ENCODE results near the gene WDR41.

WDR41 gene

DNA sequence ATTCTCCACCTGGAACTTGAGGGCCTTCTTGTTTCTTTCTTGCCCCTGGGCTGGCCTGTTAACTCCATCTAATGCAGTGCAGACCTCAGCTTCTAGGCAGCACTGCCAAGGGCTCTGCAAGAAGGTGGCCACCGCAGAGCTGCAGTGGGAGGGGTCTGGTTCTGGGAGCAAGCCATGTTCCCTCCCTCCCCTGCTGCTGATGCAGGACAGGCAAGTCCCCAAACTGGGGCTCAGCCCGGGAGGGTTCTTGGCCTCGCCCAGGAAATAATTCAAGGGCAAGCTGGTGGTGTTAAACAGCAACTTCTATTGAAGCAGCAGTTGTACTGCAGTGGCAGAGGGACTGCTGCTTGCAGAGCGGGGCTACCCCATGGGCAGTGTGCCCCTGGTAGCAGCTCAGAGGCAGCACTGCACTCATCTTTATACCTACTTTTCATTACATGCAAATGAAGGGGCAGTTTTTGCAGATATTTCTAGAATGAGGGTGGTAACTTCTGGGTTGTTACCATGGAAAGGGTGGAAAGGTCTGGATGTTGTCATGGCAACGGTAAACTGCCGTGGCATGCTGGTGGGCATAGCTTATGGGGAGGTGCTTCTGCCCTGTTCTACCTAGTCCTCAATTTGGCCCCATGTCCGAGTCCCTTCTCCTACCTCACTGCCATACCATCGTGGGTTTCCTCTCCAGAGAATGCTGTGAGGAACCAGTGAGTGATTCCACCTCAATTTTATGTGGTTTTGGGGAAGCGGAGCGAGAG is 82.1 kb downstream of the WDR41 start:
- TF ChIP-seq, protein P1, sequence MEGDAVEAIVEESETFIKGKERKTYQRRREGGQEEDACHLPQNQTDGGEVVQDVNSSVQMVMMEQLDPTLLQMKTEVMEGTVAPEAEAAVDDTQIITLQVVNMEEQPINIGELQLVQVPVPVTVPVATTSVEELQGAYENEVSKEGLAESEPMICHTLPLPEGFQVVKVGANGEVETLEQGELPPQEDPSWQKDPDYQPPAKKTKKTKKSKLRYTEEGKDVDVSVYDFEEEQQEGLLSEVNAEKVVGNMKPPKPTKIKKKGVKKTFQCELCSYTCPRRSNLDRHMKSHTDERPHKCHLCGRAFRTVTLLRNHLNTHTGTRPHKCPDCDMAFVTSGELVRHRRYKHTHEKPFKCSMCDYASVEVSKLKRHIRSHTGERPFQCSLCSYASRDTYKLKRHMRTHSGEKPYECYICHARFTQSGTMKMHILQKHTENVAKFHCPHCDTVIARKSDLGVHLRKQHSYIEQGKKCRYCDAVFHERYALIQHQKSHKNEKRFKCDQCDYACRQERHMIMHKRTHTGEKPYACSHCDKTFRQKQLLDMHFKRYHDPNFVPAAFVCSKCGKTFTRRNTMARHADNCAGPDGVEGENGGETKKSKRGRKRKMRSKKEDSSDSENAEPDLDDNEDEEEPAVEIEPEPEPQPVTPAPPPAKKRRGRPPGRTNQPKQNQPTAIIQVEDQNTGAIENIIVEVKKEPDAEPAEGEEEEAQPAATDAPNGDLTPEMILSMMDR (IDR thresholded peaks at IDR 0.05; ENCODE audit: low read length, missing control alignments), result no peak
- DNase-seq (ENCODE audit: low read depth), result no peak
- H3K4me3 ChIP-seq (replicated peaks; ENCODE audit: low read depth, low read length), result no peak overlapping the region

DNA sequence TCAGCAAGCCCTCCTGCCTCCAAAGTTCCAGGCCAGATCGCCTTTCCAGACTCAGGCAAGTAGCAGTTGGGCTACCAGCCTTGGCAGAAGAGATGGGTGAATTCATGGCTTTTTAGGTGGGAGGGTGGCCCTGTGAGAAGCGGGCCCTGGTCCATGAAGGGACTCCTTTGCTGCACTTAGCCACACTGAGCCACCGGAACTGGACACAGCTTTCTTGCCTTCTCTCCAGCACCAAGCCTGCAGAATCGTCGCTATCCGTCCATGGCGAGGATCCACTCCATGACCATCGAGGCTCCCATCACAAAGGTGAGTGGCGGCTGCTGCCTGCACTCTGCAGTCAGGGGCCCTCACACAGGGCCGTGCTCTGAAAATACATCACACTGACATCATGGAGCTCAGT is 85.0 kb downstream of the WDR41 start:
- TF ChIP-seq, protein P1 (IDR thresholded peaks at IDR 0.05; ENCODE audit: low read length, missing control alignments), result no peak
- DNase-seq (ENCODE audit: low read depth), result no peak
- H3K4me3 ChIP-seq (replicated peaks; ENCODE audit: low read depth, low read length), result no peak overlapping the region

DNA sequence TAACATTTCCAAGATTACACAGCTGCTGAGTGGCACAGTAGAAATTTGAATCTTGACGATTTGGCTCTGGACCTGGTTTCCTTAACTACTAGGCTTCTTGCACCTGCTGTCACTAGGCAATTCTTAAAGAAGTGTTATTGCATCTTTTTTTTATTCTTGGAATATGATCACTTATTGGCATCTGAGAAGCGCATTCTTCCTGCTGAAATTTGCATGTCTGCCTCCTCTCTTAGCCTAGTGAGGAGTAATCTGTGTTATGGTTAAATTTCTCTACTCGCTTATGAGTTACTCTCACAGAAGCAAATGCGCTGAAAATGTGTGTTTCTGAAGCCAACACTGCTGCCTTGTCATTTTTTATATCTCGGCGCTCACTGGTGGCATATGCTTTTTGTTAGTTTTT is 89.3 kb downstream of the WDR41 start:
- no peak for DNase-seq (ENCODE audit: low read depth)
- TF ChIP-seq, protein P1 (IDR thresholded peaks at IDR 0.05; ENCODE audit: low read length, missing control alignments), result no peak
- no peak overlapping the region for H3K4me3 ChIP-seq (replicated peaks; ENCODE audit: low read depth, low read length)

DNA sequence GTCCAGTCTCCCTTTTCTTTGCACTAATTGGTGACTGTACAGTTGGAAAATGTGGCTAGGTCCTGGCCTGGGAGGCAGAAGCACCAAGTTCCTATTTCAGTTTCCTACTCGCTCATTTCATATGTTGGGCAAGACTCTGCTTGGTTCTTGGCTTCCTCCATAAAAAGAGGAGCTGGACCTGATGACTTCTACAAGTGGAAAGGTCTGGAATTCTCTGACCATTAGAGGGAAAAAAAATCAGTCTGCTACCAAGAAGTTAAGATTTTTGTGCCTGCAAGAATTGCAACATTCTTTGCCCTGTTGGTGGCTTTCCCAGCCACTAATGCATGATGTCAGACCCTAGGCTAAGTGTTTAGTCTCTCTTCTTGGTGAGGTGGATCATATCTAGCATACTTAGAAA is 91.5 kb downstream of the WDR41 start:
- DNase-seq (ENCODE audit: low read depth), result no peak
- TF ChIP-seq, protein P1 (IDR thresholded peaks at IDR 0.05; ENCODE audit: low read length, missing control alignments), result no peak
- no peak overlapping the region for H3K4me3 ChIP-seq (replicated peaks; ENCODE audit: low read depth, low read length)

DNA sequence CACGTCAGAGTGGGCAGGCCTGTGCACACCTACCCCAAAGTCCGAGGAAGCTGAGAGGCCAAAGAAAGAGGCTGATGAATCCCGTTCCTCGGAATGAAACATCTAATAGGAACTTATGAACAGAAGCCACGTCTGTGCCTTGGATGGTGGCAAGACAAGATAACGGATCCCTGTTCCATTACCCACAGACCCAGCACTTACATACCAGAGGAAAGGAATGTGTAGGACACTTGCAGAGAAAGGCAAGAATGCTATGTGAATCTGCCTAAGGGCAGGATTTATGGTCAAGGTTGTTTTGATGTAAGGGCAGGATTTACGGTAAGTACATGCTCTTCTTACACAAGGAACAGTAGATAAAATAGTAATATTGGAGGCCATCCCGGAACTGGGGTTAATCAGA is 93.2 kb downstream of the WDR41 start:
- DNase-seq (ENCODE audit: low read depth), result no peak
- TF ChIP-seq, protein P1 (IDR thresholded peaks at IDR 0.05; ENCODE audit: low read length, missing control alignments), result no peak
- H3K4me3 ChIP-seq (replicated peaks; ENCODE audit: low read depth, low read length), result no peak overlapping the region

DNA sequence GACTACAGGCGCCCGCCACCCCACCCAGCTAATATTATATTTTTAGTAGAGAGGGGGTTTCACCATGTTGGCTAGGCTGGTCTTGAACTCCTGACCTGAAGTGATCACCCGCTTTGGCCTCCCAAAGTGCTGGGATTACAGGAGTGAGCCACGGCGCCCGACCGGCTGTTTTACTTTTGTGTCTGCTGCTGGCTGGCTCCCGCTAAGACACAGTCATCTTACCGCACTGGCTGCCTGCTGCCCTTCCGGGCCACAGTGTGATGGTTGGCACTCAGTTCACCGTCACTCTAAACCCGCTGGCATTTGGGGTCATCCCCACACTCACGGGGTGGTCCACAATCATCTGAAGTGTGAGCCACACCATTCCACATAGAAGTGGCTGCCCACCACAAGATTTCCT is 93.7 kb downstream of the WDR41 start:
- TF ChIP-seq, protein P1 (IDR thresholded peaks at IDR 0.05; ENCODE audit: low read length, missing control alignments), result no peak
- DNase-seq (ENCODE audit: low read depth), result no peak
- no peak overlapping the region for H3K4me3 ChIP-seq (replicated peaks; ENCODE audit: low read depth, low read length)

DNA sequence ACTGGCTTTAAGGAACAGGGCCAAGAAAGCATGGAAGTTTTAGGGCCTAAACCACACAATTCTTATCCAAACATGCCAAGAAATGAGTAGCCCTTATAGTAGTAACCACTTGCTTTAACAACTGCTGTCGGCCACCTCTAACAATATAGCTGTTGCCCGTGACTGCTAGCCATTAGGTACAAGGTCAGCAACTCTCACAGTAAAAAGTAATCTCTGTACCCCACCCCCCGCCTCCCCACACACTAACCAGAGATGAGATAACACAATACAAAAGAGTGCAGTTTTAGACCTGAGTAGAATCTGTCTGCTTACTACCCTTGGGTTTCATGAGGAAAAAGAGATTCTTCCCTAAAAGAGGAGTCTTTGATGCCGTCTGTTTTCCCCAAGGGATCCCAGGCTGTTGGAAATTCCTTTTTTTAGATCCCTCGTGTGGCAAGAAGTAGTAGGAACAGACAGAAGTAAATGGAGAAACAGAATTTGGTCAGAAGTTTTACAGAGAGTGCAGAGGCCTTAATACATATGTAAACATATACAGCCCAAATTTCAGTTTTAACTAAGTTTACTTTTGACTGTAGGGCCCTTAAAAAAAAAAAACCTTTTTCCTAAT is 94.3 kb downstream of the WDR41 start:
- TF ChIP-seq, protein P1 (IDR thresholded peaks at IDR 0.05; ENCODE audit: low read length, missing control alignments), result no peak
- no peak for DNase-seq (ENCODE audit: low read depth)
- H3K4me3 ChIP-seq (replicated peaks; ENCODE audit: low read depth, low read length), result no peak overlapping the region
